Left lung (tissue), 10 donors: ENCODE data around the gene VPS13D. TPM values are rescaled to one million over a fixed set of nuclear protein-coding genes. Genes with fewer than 3 reads are reported as not detected.
A peak's percentile ranks its signal among the peaks of the same experiment; 100 is the strongest.

Source experiments
- ATAC-seq: fragments of 200-7000 bp; cut with Tn5 transposase; one replicate; pipeline ENCODE4 v1.9.1; 2020; ENCODE audit warnings: moderate library complexity
- DNase-seq, 4 donors: peaks; one replicate each; pipeline ENCODE4 v3.0.0-alpha.2; 2013 to 2020
- H3K27ac ChIP-seq, 2 donors: fragments of 200-600 bp; sonication (generic) in 1 of 2; one replicate each; pipeline versions ENCODE4 v1.5.0 to v1.8.0; 2020 to 2021
- H3K27me3 ChIP-seq, 2 donors: fragments of 200-600 bp; sonication (generic) in 1 of 2; one replicate each; pipeline versions ENCODE4 v1.5.0 to v1.8.0; 2020 to 2021
- H3K36me3 ChIP-seq, 2 donors: fragments of 200-600 bp; sonication (generic) in 1 of 2; one replicate each; pipeline versions ENCODE4 v1.5.0 to v1.8.0; 2020 to 2021
- H3K4me1 ChIP-seq, 2 donors: fragments of 200-600 bp; one replicate each; pipeline ENCODE4 v1.8.0; 2021
- H3K4me3 ChIP-seq, 2 donors: fragments of 200-600 bp; sonication (generic) in 1 of 2; one replicate each; pipeline versions ENCODE4 v1.5.0 to v1.8.0; 2020 to 2021; ENCODE audit warnings: mild to moderate bottlenecking in 1 of 2
- H3K9me3 ChIP-seq, 2 donors: fragments of 200-600 bp; sonication (generic) in 1 of 2; one replicate each; pipeline versions ENCODE4 v1.5.0 to v1.8.0; 2020 to 2021
- intact Hi-C, 2 donors: fragments of 100-400 bp; cut with DNase I; formaldehyde crosslinking; loops; one replicate each; pipeline versions ENCODE4 v1.11.2 to v1.14.2; 2022
- polyA plus RNA-seq, 6 donors: library from polyadenylated mRNA; unstranded; fragments of 120-200 nt; gene quantifications; one replicate each; pipeline ENCODE4 v1.2.1, GENCODE V29; 2013; ENCODE audit not compliant: insufficient read length in 6 of 6
- total RNA-seq, 2 donors: library from RNA; stranded (reverse); fragmentation: NEBNext Ultra II Directional; extraction: Animal tissue kit (Norgen Biotek cat#: 25700); gene quantifications; one replicate each; pipeline ENCODE4 v1.2.1, GENCODE V29; 2021
- TF ChIP-seq, protein P1 (sequence below), 2 donors: fragments of 200-600 bp; sonication (generic) in 1 of 2; IDR thresholded peaks; one replicate each; pipeline versions ENCODE4 v1.5.0 to v1.8.0; 2021; ENCODE audit warnings: antibody characterized with exemption in 2 of 2
- donor health status: DM: no; HTN: yes; CAD: no.
- donor health status: DM: no; HTN: no; CAD: no.

The VPS13D gene
- total and polyA plus RNA-seq, 8 donors = 26.6 to 62.3 (median 30.2) TPM

DNA sequence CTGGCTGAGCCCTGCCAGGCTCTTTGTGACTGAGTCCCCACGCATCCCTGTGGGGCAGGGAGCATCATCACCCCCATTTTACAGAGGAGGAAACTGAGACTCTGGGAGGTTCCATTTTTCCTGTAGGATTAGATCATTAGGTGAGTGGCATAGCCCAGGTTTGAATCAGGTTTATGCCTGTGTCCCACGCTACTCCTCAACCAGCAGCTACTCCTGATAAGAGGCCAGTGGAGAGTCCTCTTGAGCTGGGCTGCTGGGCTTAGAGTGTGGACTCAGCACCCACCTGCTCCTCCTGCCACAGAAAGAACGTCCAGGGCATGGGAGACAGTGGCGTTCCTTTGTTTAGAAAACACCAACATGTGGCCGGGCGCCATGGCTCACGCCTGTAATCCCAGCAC lies 32.3 kb upstream of the VPS13D start:
- peak; percentile 38 for ATAC-seq
- no peaks in the 10 kb centered on the region for H3K9me3 ChIP-seq
- peak overlapping the region in 1 of 2 donors; percentile 75 for H3K27ac ChIP-seq
- H3K36me3 ChIP-seq = peaks cover 0 to 91% of the 10 kb centered on the region in 2 donors
- peaks cover 0 to 51% of the 10 kb centered on the region in 2 donors for H3K4me1 ChIP-seq
- H3K4me3 ChIP-seq = no peak overlapping the region
- H3K27me3 ChIP-seq = no peaks in the 10 kb centered on the region
- no peak for DNase-seq
- intact Hi-C loops = no loop called here
- TF ChIP-seq, protein P1, sequence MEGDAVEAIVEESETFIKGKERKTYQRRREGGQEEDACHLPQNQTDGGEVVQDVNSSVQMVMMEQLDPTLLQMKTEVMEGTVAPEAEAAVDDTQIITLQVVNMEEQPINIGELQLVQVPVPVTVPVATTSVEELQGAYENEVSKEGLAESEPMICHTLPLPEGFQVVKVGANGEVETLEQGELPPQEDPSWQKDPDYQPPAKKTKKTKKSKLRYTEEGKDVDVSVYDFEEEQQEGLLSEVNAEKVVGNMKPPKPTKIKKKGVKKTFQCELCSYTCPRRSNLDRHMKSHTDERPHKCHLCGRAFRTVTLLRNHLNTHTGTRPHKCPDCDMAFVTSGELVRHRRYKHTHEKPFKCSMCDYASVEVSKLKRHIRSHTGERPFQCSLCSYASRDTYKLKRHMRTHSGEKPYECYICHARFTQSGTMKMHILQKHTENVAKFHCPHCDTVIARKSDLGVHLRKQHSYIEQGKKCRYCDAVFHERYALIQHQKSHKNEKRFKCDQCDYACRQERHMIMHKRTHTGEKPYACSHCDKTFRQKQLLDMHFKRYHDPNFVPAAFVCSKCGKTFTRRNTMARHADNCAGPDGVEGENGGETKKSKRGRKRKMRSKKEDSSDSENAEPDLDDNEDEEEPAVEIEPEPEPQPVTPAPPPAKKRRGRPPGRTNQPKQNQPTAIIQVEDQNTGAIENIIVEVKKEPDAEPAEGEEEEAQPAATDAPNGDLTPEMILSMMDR (IDR thresholded peaks at IDR 0.05) = no peak

DNA sequence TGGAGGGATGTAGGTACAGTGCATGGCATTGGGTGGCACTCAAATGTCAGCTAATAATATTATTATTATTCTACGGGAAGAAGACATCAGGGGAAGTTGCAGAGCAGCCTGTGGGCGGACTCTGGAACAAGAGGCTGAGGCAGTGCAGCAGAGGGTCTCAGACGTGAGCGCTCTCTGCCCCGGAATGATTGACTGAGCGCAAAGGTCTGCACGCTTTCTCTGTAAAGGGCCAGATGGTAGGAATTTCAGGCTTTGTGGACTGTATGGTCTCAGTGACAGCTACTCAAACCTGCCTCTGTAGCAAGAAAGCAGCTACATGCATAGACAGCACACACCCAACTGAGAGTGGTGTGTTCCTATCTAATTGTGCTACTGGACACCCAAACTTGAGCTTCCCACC lies 29.6 kb upstream of the VPS13D start:
- no peak for DNase-seq
- Histone ChIP-seq H3K4me3 (no peak overlapping the region), H3K36me3 (peaks cover 0 to 91% of the 10 kb centered on the region in 2 donors), H3K27ac (no peak overlapping the region), H3K4me1 (peaks cover 0 to 26% of the 10 kb centered on the region in 2 donors), H3K9me3 (no peaks in the 10 kb centered on the region), H3K27me3 (no peaks in the 10 kb centered on the region)
- intact Hi-C loops = no loop called here
- ATAC-seq = no peak
- TF ChIP-seq, protein P1 (IDR thresholded peaks at IDR 0.05) = no peak

DNA sequence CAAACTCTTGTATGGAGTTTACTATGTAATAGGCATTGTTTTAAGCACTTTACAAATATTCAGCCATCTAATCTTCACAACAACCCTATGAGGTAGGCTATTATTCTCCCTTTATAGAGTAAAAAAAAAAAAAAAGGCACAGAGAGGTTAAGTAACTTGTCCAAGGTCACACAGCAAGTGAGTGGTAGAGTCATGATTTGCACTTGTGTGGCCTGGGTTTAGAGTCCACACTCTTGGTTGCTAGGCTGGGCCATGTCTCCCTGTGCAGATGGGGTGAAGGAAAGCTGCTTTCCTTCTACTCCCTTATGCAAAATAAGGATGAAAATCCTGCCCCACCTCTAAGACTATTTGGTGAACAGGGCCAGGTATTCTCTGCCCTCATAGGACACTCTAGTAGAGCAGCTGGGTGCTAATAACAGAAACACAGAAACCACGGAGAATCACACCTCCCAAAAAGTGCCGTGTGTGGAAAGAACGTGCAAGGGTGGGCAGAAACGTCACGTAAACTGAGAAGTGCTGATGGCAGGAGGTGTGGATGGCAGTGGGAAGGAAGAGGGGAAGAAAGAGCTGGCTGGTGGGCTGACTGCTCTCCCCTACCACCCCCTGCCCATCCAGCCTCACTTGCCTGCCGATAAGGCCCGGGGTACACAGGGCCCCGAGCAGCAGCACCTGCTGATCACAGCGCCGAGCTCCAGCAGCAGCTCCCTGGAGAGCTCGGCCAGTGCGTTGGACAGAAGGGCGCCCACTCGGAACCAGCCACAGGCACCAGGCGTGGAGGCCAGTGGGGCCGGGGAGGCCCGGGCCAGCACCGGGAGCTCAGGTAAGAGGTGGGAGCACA lies 28.3 kb upstream of the VPS13D start:
- Histone ChIP-seq H3K36me3 (peaks cover 0 to 98% of the 10 kb centered on the region in 2 donors), H3K4me1 (peaks cover 0 to 12% of the 10 kb centered on the region in 2 donors), H3K9me3 (no peaks in the 10 kb centered on the region), H3K4me3 (no peak overlapping the region), H3K27ac (no peak overlapping the region), H3K27me3 (no peaks in the 10 kb centered on the region)
- TF ChIP-seq, protein P1 (IDR thresholded peaks at IDR 0.05) = no peak
- DNase-seq (no peak), ATAC-seq (no peak)
- intact Hi-C loops = no loop called here

DNA sequence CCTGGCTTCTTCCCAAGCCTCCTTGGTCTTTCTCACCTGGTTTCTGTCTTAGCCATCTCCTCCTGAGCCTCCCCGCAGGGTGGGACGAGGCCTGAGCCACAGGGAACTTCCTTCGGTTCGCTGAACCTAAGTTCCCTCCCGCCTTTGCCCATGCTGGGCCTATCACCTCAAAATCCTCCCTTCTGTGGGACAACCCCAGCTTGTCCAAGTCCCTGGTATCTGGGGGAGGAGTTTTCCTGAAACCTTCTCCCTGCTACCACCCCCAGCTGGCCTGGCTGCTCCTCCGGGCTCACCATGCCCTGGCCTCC lies 27.7 kb upstream of the VPS13D start:
- Histone ChIP-seq H3K27ac (no peak overlapping the region), H3K27me3 (no peaks in the 10 kb centered on the region), H3K36me3 (peaks cover 0 to 100% of the 10 kb centered on the region in 2 donors), H3K9me3 (no peaks in the 10 kb centered on the region), H3K4me3 (no peak overlapping the region), H3K4me1 (peaks cover 0 to 6% of the 10 kb centered on the region in 2 donors)
- DNase-seq (no peak), ATAC-seq (no peak)
- intact Hi-C loops = no loop called here
- TF ChIP-seq, protein P1 (IDR thresholded peaks at IDR 0.05) = no peak

DNA sequence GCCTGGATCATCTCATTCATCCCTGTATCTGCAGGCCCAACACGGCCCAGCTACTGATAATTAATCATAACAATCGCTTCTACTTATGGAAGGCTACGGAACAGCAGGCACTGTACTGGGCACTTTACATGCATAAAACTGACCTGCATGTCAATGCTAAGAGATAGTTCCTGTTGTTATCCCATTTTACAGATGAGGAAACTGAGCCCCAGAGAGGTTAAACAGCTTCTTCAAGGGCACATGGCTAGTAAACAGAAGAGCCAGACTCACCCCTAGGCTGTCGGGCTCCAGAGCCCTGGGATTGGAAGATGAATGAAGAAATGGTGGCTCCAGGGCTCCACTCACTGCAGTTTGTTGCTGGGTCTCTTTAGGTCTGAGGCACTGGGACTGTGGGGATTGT lies 27.3 kb upstream of the VPS13D start:
- peaks cover 0 to 100% of the 10 kb centered on the region in 2 donors for H3K36me3 ChIP-seq
- TF ChIP-seq, protein P1 (IDR thresholded peaks at IDR 0.05) = no peak
- H3K4me3 ChIP-seq = no peak overlapping the region
- intact Hi-C loops = no loop called here
- no peak overlapping the region for H3K27ac ChIP-seq
- ATAC-seq = no peak
- H3K27me3 ChIP-seq = no peaks in the 10 kb centered on the region
- peaks cover 0 to 2% of the 10 kb centered on the region in 2 donors for H3K4me1 ChIP-seq
- no peak for DNase-seq
- H3K9me3 ChIP-seq = no peaks in the 10 kb centered on the region
